GM12892 (cell line): Measurements from ENCODE around the gene MORC1.

Experiments used
- POLR2A ChIP-seq: IDR thresholded peaks from 2 replicates; pipeline ENCODE4 v1.6.1; 2011; ENCODE audit warnings: low read depth, low read length, control low read depth
- POLR2AphosphoS5 ChIP-seq: IDR thresholded peaks from 2 replicates; pipeline ENCODE4 v1.6.1; 2011; ENCODE audit warnings: low read depth, low read length, control low read depth
- TAF1 ChIP-seq: IDR thresholded peaks from 2 replicates; pipeline ENCODE4 v1.6.1; 2011; ENCODE audit warnings: low read depth, mild to moderate bottlenecking, control low read depth, low read length, borderline replicate concordance

- TF ChIP-seq POLR2A = no peak
- TF ChIP-seq TAF1 = no peak
- no peak for TF ChIP-seq POLR2AphosphoS5
These were observed 58.7 kb downstream of the MORC1 start for GRCh38 chr3:109059264-109059663.
